Body of pancreas (tissue), 4 donors: ENCODE data around the gene TTC3.

Experiments used
- CTCF ChIP-seq, 7 experiments: fragments of 450-650 bp in 4 of 7; fragments of 200-600 bp in 3 of 7; sonication (generic) in 3 of 7; IDR thresholded peaks; one replicate each; pipeline ENCODE4 v1.5.1; 2016 to 2019; ENCODE audit warnings: antibody characterized with exemption in 7 of 7
- POLR2A ChIP-seq, 3 donors: fragments of 450-650 bp; IDR thresholded peaks; one replicate each; pipeline ENCODE4 v1.6.1; 2016; ENCODE audit warnings: antibody characterized with exemption in 3 of 3, mild to moderate bottlenecking in 2 of 3

- no peak for TF ChIP-seq POLR2A (IDR thresholded peaks at IDR 0.05)
- no peak for TF ChIP-seq CTCF (IDR thresholded peaks at IDR 0.05)
Measured at GRCh38 chr21:37074197-37074510, 1.1 kb downstream of the TTC3 start.
